Sigmoid colon (tissue), 7 donors: ENCODE results near the gene NEDD8. TPM values are rescaled to one million over a fixed set of nuclear protein-coding genes. Genes with fewer than 3 reads are reported as not detected.
A peak's percentile ranks its signal among the peaks of the same experiment; 100 is the strongest.

ENCODE experiments used
- DNase-seq: peaks from one replicate; pipeline ENCODE4 v3.0.0-alpha.2; 2019
- H3K27ac ChIP-seq, 4 donors: fragments of 200-600 bp; sonication (generic); one replicate each; pipeline ENCODE4 v1.5.1; 2016 to 2019; ENCODE audit warnings: mild to moderate bottlenecking in 1 of 4
- H3K27me3 ChIP-seq, 3 donors: fragments of 200-600 bp; sonication (generic); one replicate each; pipeline ENCODE4 v1.5.1; 2019; ENCODE audit warnings: mild to moderate bottlenecking in 1 of 3
- H3K36me3 ChIP-seq, 4 donors: fragments of 200-600 bp; sonication (generic); one replicate each; pipeline ENCODE4 v1.5.1; 2016 to 2019
- H3K4me1 ChIP-seq, 4 donors: fragments of 200-600 bp; sonication (generic); one replicate each; pipeline ENCODE4 v1.5.1; 2017 to 2019
- H3K4me3 ChIP-seq, 4 donors: fragments of 200-600 bp; sonication (generic); one replicate each; pipeline ENCODE4 v1.5.1; 2017 to 2019; ENCODE audit warnings: mild to moderate bottlenecking in 2 of 4, moderate library complexity in 1 of 4
- H3K9me3 ChIP-seq, 4 donors: fragments of 200-600 bp in 3 of 4; sonication (generic) in 3 of 4; one replicate each; pipeline versions ENCODE4 v1.5.1 to v1.6.1; 2013 to 2019
- EP300 ChIP-seq, 4 donors: sonication (generic); formaldehyde crosslinking; IDR thresholded peaks; one replicate each; pipeline ENCODE4 v1.6.1; 2017; ENCODE audit warnings: antibody characterized with exemption in 4 of 4
- POLR2A ChIP-seq, 2 donors: fragments of 450-650 bp; IDR thresholded peaks; one replicate each; pipeline ENCODE4 v1.6.1; 2016; ENCODE audit warnings: antibody characterized with exemption in 2 of 2, mild to moderate bottlenecking in 2 of 2, moderate library complexity in 2 of 2
- POLR2AphosphoS5 ChIP-seq, 4 donors: sonication (generic); formaldehyde crosslinking; IDR thresholded peaks; one replicate each; pipeline ENCODE4 v1.6.1; 2017; ENCODE audit warnings: antibody characterized with exemption in 4 of 4
- WGBS, 2 donors: extraction: QIAGEN DNeasy Blood & Tissue Kit; methylation state at CpG; one replicate each; pipeline ENCODE4 v1.1.7; 2013; 5-methylcytosine and 5-hydroxymethylcytosine counted together
- intact Hi-C: fragments of 100-400 bp; cut with DNase I; formaldehyde crosslinking; loops from one replicate; pipeline ENCODE4 v1.15.1; 2023
- polyA plus RNA-seq, 3 donors: library from polyadenylated mRNA; stranded (reverse); fragments of 200-250 nt; gene quantifications; one replicate each; pipeline ENCODE4 v1.2.3, GENCODE V29; 2013
- total RNA-seq, 4 donors: library from RNA; depleted of rRNA; stranded (reverse); fragments of >200 nt; gene quantifications; one replicate each; pipeline ENCODE4 v1.1.0, GENCODE V29; 2016
- TF ChIP-seq, protein P1 (sequence below), 4 experiments: fragments of 450-650 bp in 3 of 4; fragments of 200-600 bp in 1 of 4; IDR thresholded peaks; one replicate each; pipeline ENCODE4 v1.5.1; 2016 to 2019; ENCODE audit warnings: antibody characterized with exemption in 4 of 4, mild to moderate bottlenecking in 3 of 4, moderate library complexity in 2 of 4
- donor health status: healthy with polysubstance abuse.
- donor health status: Bipolar disorder and iron deficiency.
- donor health status: healthy.

Gene NEDD8
- total and polyA plus RNA-seq, 7 donors = 104 to 243 (median 204) TPM

DNA sequence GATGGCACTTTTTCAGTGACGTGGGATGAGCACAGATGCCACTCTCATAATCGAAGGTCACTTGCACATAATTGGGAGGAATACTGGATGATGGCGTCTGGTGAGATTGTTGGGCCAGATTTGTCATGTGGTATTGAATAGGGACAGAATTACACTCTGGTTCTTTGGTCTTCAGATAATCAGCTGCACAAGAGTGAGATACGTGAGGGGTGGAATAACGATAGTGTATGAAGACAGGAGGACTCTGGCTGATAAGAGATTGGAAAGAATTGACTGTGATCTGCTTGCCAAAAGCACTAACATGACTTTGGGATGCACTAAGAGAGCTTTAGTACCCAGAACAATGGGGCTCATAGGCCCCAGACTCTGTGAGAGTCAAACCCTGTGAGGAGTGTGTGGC lies 46.3 kb upstream of the NEDD8 start:
- Histone ChIP-seq H3K4me1 (no peaks in the 10 kb centered on the region), H3K27ac (no peak overlapping the region), H3K4me3 (no peak overlapping the region), H3K27me3 (no peaks in the 10 kb centered on the region), H3K36me3 (no peaks in the 10 kb centered on the region), H3K9me3 (no peaks in the 10 kb centered on the region)
- 93 to 96% methylated on average over 5 of the region's 5 CpGs for WGBS, 2 donors
- DNase-seq = no peak
- TF ChIP-seq EP300 (IDR thresholded peaks at IDR 0.05) (no peak), POLR2AphosphoS5 (IDR thresholded peaks at IDR 0.05) (no peak), POLR2A (IDR thresholded peaks at IDR 0.05) (no peak)
- TF ChIP-seq, protein P1, sequence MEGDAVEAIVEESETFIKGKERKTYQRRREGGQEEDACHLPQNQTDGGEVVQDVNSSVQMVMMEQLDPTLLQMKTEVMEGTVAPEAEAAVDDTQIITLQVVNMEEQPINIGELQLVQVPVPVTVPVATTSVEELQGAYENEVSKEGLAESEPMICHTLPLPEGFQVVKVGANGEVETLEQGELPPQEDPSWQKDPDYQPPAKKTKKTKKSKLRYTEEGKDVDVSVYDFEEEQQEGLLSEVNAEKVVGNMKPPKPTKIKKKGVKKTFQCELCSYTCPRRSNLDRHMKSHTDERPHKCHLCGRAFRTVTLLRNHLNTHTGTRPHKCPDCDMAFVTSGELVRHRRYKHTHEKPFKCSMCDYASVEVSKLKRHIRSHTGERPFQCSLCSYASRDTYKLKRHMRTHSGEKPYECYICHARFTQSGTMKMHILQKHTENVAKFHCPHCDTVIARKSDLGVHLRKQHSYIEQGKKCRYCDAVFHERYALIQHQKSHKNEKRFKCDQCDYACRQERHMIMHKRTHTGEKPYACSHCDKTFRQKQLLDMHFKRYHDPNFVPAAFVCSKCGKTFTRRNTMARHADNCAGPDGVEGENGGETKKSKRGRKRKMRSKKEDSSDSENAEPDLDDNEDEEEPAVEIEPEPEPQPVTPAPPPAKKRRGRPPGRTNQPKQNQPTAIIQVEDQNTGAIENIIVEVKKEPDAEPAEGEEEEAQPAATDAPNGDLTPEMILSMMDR (IDR thresholded peaks at IDR 0.05) = no peak
- intact Hi-C loops = no loop called here

DNA sequence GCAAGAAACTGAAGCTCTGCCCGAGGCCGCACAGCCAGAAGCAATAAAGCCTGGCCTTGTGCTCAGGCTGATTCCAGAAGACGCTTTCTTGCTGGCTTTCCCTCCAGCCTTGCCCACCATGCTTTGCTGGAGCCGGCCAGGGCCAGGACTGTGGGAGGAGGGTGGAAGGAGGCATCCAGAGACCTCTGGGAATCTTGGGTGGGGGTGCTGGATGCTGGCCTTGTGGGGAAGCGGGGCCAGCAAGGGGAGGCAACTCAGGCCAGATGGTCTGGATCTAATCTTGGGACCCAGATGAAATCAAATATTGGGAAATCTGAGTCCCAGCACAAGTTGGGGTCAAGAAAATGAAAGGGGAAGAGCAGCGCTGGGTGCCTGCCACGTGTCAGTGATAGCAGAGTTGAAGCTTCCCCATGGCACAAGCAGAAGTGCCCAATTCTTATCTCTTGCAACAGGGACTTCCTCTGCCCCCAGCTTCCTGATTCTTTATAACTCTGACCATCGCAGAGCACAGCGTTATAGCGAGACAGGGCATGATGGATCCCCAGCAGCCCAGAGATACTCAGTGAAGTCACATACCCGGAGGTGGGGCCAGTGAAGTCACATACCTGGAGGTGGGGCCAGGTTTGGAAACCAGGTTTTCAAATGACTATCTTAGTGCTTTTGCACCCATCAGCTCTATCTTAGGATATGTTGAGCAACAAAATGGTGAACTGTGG lies 45.6 kb upstream of the NEDD8 start:
- no peak for DNase-seq
- Histone ChIP-seq H3K27me3 (no peaks in the 10 kb centered on the region), H3K27ac (peak overlapping the region in 2 of 4 donors; percentile 7 to 25), H3K4me3 (no peak overlapping the region), H3K4me1 (no peaks in the 10 kb centered on the region), H3K36me3 (no peaks in the 10 kb centered on the region), H3K9me3 (no peaks in the 10 kb centered on the region)
- intact Hi-C loops = no loop called here
- 71 to 89% methylated on average over 11 of the region's 11 CpGs for WGBS, 2 donors
- TF ChIP-seq POLR2A (IDR thresholded peaks at IDR 0.05) = no peak
- TF ChIP-seq POLR2AphosphoS5 (IDR thresholded peaks at IDR 0.05) = no peak
- TF ChIP-seq, protein P1 (IDR thresholded peaks at IDR 0.05) = no peak
- no peak for TF ChIP-seq EP300 (IDR thresholded peaks at IDR 0.05)

DNA sequence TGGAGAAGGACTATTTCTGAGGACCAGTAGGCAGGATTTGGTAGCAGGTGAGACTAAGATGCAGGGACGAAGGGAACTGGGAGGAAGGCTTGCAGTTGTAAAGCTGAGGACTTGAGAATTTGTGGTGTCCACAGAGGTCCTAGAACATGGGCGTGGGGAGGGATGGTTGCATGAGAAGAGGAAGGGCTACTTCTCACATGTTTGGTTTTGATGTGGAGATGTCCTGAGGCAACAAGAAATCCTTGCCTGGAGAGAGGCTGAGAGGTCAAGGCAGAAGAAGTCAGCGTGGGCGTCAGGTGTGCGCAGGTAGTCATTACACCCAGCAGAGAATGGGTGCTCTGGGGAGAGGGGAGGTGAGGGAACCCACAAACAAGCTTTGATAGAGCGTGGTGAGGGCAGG lies 44.9 kb upstream of the NEDD8 start:
- no peak for DNase-seq
- Histone ChIP-seq H3K4me3 (no peak overlapping the region), H3K27me3 (no peaks in the 10 kb centered on the region), H3K27ac (peak overlapping the region in 2 of 4 donors; percentile 7 to 25), H3K36me3 (no peaks in the 10 kb centered on the region), H3K9me3 (no peaks in the 10 kb centered on the region), H3K4me1 (peaks cover 0 to 2% (median under 1%) of the 10 kb centered on the region in 4 donors)
- intact Hi-C loops = no loop called here
- TF ChIP-seq EP300 (IDR thresholded peaks at IDR 0.05) = no peak
- no peak for TF ChIP-seq POLR2A (IDR thresholded peaks at IDR 0.05)
- no peak for TF ChIP-seq POLR2AphosphoS5 (IDR thresholded peaks at IDR 0.05)
- TF ChIP-seq, protein P1 (IDR thresholded peaks at IDR 0.05) = no peak
- 92 to 93% methylated on average over 6 of the region's 6 CpGs for WGBS, 2 donors

DNA sequence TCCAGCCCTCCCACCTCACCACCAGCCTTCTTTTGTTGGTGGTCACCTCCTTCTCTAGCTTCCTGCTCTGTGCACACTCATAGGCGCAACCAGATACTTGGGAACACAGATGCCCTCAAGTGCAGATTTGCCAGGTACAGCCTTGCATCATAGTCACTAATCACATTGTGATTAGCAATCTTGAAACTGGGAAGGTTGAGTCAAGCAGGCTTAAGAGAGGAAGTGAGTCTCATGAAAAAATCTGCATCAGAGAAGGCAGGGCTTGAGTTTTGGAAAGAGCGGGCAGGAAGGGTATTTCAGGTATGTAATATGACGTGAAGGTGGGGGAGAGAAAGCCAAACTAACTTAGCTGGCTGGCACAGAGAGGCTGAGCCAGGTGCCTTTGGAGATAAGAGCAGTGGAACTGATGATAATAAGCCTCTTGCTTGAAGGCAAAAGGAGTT lies 42.0 kb upstream of the NEDD8 start:
- no peak for DNase-seq
- Histone ChIP-seq H3K9me3 (no peaks in the 10 kb centered on the region), H3K27me3 (no peaks in the 10 kb centered on the region), H3K4me1 (peaks cover 0 to 10% (median 7%) of the 10 kb centered on the region in 4 donors), H3K27ac (no peak overlapping the region), H3K4me3 (no peak overlapping the region), H3K36me3 (peaks cover 0 to 3% (median 0%) of the 10 kb centered on the region in 4 donors)
- TF ChIP-seq POLR2A (IDR thresholded peaks at IDR 0.05) (no peak), EP300 (IDR thresholded peaks at IDR 0.05) (no peak), POLR2AphosphoS5 (IDR thresholded peaks at IDR 0.05) (no peak)
- TF ChIP-seq, protein P1 (IDR thresholded peaks at IDR 0.05) = no peak
- intact Hi-C loops = no loop called here
- 60 to 84% methylated on average over 3 of the region's 3 CpGs for WGBS, 2 donors
